ENCODE measurements around the gene RGS11.

RGS11 gene

DNA sequence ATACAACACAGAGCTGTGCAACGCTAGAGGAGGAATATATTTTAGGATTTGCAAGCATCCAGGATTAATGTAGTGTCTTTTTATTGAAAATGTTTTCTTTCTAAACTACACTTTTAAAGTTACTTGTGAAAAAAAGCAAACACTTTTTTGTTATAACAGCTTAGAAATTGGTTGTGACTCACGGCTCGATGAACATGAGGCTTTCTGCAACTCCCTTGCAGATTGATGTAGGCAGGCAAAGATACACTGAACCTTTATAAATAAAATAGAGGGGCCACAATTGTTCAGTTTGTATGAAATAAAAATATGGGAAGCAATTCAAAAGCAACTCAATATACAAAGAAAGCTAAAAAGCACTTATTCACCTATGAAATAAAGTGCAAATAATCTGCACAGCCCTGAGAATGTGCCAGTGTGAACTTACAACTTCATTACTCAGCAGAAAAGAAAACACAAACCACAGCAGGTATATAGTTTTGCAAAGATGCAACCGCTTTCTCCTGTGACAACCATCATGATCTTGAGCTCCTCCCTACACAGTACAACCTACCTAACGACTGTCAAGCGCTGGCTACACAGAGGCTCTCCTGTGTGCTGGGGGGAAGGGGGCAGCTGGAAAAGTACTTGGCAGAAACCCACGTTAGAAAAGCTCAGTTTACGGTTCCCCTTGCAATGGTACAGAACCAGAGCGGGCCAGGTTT, 47.4 kb downstream of the RGS11 start:
- DNase-seq = no peak

DNA sequence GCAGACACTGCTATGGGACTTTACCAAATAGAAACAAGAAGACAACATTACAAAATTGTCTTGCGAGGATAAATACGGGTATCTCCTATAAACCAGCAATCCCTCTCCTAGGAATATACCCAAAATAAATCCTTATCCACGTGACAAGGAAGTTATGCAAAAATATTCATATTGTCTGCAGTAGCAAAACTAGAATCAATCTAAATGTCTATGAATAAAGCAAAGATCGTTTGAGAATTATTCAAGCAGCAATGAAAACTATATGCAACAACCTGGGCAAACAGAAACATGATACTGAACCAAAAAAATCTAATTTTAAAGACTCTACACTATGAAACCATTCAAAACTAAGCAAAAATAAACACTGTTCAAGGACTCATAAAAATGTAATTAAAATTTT, 55.7 kb downstream of the RGS11 start:
- DNase-seq = no peak

All from activated CD4-positive, alpha-beta T cell treated with anti-CD3 and anti-CD28 coated beads for 1 hour (primary cell).